Measurements from ENCODE around the gene LRRC18.

LRRC18 gene

DNA sequence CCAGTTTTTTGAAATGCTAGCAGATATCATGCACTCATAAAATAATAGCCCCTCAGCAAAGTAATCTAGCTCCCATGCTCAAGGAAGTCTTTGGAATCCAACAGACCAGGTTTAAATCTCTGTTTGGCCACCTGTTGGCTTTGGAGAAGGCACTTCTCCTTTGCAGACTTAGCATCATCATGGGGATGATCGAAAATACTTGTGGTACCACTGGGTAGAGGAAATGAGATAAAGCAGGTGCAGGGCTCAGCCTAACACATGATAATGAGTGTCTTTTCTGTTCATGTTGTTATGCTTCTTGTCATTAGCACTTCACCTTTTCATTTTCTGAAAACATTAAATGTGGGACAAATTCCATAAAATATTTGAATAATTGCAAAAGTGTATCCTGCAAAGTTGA, 67.4 kb downstream of the LRRC18 start:
- DNase-seq, result no peak

Measured in NCI-H1092 treated with DMSO at 0.1 percent for 48 hours (cell line).